GM18907 (cell line): ENCODE results near the gene ACO2.
"Not testable (repeated sequence)": the region's sequence is repeated elsewhere in the genome, so short reads cannot be mapped to it uniquely, and the experiment has no call there.

Experiments used
- ATAC-seq: cut with Tn5 transposase; IDR thresholded peaks from one replicate; pipeline ENCODE4 v1.9.1; 2021; ENCODE audit warnings: mild to moderate bottlenecking, moderate library complexity; ENCODE audit not compliant: unreplicated experiment

The ACO2 gene

DNA sequence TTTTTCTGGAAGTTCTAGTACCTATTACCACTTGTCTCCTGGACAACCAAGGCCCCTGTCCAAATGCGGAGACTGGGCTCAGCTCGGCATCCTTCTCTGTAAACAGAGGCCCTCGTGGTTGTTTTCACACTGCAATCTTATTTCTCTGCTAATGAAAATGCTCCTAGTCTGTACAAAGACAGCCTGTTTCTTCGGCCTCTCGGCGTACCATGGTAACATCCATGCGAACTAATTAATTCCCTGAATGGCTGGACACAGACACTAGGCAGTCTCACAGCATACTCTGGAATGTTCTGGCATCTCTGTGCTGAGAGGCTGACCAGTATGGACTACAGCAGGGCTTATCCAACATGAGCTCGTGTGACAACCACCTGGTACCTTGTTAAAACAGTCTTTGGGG lies 69.7 kb downstream of the ACO2 start:
- ATAC-seq = no peak

DNA sequence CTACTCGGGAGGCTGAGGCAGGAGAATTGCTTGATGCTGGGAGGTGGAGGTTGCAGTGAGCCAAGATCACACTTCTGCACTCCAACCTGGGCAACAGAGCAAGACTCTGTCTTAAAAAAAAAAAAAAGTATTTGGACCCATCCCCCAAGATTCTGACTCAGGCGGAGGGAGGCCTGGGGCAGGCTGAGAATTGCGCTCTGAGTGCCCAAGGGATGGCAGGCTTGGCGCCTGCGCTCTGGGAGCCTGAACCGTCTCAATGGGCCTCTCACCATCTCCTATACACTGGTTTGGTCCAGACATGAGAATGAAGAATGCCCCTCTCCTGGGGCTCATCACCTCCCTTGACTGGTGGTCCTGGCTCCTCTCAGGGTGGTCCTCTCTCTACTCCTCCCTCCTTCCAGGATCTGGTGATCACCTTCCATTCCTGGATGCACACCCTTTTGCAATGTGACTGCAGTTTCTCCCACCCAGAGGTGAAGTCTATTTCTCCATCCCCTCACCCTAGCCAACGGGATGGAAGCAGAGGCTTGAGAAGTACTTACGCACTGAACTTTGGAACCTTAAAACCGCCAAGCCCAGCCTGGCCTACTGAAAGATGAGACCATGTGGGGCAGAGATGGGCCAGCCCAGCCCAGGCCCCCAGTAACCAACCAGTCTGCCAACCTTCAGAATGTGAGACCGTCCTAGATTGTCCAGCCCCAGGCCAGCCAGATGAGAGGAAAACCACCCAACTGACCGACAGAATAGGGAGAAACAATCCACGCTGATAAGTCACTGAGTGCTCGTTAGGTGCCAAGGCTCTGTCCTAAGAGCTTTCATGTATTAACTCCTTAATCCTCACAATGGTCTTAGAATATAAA lies 70.5 kb downstream of the ACO2 start:
- ATAC-seq = no peak

DNA sequence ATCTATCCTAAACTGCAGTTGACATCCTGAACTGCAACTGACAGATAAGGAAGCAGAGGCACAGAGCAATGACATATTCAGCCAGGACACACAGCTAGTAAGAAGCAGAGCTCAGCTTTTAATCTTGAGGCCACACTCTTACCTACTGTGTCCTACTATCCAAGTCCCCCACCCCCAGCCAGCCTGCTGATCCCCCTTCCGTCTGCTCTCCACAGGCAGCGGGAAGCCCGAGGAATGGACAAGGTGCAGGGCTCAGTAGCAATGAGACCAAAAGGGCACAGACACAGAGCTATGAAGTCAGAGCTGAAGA lies 71.0 kb downstream of the ACO2 start:
- no peak for ATAC-seq

DNA sequence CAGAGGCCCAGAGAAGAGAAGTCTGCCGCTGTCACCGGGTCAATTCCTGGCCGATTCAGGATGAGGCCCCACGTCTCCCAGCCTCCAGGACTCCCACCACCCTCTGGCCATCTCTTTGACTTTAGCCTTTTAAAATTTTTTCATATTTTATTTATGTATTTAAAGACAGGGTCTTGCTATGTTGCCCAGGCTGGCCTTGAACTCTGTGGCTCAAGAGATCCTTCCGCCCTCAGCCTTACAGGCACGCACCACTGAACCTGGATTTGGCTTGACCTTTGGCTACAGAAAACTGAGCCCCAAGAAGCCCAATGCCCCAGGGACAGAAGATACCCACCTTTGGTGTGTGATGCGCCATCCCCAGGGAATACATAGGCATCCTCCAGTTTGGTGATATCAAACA lies 71.4 kb downstream of the ACO2 start:
- no peak for ATAC-seq

DNA sequence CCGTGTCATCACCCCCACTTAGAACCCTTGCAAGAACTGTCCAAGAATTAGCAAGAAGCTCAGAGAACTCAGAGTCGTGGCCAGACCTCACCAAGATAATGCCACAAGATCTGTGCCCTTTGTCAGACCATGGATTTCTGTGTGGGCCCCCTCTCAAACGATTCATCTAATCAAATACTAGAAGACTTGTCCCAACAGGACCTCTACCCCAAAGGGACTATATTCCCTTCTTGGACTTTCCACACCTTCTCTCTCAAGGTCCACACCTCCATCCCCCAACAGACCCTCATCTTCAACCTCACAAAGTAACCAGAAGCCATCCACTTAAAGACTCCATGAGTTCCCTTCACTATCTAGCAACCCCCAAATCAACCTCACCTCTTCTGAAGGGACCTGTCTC lies 72.6 kb downstream of the ACO2 start:
- ATAC-seq = no peak

DNA sequence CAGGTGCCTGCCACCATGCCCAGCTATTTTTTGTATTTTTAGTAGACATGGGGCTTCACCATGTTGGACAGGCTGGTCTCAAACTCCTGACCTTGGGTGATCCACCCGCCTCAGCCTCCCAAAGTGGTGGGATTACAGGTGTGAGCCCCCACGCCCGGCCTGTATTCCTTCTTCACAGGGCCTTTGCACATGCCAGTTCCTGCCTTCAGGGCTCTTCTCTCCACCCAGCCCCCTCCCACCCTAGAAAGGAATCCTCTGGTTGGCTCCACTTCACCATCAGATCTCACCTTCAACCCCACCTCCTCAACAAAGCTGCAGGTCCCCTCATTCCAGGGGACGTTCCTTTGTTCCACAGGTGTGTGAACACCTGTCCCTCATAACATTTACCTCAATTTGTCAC lies 73.3 kb downstream of the ACO2 start:
- ATAC-seq = no peak

DNA sequence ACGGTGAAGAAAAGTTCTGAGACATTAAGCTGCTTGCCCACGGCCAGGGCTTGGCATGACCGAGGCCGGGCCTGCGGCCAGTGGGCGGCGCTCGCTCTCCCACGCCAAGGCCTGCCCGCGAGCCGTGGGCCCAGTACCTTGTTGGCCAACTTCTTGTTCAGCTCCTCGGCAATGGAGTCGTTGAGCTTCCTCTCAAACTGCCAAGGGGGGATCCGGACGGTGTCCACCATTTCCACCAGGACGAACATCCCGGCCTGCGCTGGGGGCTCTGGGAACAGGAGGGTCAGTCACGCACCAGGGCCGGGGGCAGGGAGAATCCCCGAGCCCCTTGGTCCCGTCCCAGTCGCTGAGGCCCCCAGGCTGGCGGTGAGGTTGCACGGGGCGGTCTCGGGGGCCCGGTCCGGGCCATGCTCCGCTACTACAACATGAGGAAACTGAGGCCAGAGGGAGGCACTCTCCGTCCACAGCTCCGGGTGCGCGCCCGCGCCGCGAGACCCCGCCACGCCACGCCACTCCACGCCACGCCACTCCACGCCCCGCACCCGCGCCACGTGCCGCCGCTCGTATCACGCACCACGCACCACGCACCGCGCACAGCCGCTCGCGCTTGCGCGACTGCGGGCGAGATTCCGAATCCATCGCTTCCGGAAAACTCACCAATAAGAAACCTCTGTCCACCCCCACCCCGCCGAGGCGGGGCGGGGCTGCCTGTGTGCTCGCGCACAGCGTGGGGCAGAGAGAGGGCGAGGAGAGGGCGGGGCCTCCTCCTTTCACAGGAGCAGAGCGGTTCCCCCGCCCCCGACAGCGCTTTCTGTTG lies 75.1 kb downstream of the ACO2 start, which contains the start of gene POLR3H:
TSS of gene POLR3H (minus strand) at position 617 of the 817 bp plus-strand sequence. CDS start at position 248, 369 bp downstream.
- ATAC-seq = peak; percentile 86

DNA sequence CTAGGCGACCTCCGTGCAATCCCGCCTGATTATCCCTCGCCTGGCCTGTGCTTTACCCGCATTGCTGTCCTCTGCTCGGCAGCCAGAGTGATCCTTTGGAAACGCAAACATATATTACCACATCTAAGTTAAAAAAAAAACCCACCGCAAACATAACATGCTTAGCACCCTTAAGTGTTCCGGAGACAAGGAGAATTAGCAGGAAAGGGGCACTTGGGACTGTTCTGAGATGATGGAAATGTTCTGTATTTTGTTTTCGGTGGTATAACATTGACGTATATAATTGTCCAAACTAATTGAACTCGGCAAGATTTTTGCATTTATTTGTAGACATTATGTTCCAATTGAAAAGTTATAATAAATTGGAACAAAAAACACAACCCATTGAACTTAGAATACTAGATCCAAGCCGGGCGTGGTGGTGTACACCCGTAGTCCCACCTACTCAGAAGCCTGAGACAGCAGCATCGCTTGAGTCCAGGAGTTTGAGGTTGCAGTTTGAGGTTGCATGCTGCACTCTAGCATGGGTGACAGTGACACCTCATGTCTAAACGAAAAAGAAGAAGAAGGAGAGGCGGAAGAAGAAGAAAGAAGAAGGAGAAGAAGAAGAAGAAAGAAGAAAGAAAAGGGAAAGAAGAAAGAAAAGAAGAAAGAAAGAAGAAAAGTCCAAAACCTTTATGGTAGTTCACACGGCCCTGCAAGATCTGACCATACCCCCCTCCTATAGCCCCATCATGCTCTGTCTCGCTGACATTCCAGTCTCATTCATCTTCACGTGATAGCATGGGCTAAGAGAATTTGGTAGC lies 76.0 kb downstream of the ACO2 start:
- ATAC-seq = no peak

DNA sequence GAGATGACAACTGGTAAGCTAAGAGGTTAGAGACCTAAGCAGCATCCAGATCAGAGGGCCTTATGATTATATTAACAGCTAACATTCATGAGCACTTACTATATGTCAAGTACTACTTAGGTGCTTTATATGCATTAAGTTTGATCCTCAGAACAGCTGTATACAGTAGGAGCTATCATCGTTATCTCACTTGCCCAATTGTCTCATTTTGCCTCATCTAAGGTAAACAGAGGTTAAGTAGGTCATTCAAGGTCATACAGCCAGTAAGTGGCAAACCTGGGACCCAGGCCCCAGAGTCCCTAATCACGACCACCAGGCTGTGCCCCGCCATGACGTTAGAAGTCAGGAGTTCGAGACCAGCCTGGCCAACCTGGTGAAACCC lies 79.9 kb downstream of the ACO2 start:
- no peak for ATAC-seq

DNA sequence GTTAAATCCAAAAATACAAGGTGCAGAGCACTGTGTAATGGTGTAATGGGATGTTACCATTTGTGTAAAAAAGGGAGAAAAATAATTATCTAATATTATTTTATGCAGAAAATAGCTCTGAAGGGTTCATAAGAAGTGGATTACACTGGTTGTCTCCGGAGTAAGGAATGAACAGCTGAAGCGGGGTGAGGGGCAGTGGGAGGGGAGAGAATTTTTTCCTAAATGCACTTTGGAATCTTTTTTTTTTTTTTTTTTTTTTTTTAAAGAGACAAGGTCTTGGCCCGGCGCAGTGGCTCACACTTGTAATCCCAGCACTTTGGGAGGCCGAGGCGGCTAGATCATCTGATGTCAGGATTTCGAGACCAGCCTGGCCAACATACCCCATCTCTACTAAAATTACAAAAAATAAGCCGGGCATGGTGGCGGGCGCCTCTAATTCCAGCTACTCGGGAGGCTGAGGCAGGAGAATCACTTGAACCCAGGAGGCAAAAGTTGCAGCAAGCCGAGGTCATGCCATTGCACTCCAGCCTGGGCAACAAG lies 82.1 kb downstream of the ACO2 start:
- ATAC-seq = no peak

DNA sequence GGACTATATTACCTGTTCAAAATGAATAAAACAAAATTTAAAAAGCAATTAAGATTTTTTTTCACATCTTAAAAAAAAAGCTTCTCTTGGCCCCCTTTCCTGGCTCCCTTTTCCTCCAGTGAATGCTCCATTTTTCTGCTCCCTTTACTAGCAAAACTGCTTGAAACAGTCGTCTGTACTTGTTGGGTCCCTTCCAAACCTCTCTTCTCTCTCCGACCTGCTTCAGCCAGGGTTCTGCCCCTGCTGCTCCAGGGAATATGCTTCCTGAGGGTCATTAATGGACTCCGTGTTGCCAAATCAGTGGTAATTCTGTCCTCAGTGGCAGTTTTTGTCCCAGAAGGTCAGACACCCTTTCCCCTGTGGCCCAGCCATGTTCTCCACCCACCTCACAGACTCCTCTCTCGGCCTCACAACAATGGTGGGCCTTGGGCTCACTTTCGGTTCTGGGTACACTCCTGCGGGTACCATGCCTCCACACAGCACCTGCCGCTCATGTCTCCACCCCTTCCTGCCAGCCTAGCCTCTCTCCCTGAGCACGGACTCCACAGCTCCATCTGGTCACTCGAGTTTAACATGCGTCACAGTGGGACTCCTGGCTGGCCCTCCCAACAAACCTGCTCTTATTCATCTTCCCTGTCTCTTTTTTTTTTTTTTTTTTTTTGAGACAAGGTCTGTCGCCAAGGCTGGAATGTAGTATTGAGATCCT lies 83.1 kb downstream of the ACO2 start:
- no peak for ATAC-seq

DNA sequence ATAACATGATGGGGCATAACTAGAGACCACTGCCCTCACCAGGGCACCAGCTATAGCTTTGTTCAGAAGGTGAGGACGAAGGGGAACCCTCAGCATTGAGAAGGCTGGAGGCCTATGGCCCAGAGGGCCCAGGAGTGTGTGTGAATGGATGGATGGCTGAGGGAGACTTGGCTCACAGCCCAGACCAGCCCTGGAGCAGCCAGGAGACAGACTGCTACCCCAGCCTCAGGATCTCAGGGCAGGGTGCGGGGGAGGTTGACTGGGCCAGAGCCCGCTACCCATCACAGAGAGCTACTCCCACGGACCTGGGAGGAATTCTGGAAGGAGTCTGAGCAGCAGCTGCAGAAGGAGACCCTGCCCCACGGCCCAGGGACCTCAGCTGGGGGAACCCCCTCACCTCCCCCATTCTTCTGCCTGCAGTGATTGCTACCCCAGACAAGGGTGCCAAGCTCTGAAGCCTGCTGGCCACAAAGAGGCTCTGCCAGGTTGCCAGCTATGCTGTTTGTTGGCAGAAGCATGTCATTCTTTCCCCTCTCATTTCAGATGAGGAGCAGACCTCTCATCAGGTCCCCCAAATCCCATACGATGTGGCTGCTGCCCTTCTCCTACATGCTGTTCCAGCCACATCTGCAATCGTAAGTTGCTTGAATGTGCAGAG lies 86.5 kb downstream of the ACO2 start:
- ATAC-seq = no peak

DNA sequence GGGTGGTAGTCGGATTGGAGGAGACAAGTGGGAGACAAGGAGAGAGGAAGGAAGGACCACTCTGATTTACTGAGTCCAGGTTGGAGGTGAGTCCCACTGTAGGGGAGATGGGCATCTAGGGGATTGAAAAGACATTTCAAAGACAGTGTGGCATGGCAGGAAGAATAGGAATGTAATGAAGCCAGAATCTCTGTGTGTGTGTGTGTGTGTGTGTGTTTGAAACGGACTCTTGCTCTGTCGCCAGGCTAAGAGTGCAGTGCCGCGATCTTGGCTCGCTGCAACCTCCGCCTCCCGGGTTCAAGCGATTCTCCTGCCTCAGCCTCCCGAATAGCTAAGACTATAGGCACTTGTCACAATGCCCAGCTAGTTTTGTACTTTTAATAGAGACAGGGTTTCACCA lies 87.6 kb downstream of the ACO2 start:
- no peak for ATAC-seq

DNA sequence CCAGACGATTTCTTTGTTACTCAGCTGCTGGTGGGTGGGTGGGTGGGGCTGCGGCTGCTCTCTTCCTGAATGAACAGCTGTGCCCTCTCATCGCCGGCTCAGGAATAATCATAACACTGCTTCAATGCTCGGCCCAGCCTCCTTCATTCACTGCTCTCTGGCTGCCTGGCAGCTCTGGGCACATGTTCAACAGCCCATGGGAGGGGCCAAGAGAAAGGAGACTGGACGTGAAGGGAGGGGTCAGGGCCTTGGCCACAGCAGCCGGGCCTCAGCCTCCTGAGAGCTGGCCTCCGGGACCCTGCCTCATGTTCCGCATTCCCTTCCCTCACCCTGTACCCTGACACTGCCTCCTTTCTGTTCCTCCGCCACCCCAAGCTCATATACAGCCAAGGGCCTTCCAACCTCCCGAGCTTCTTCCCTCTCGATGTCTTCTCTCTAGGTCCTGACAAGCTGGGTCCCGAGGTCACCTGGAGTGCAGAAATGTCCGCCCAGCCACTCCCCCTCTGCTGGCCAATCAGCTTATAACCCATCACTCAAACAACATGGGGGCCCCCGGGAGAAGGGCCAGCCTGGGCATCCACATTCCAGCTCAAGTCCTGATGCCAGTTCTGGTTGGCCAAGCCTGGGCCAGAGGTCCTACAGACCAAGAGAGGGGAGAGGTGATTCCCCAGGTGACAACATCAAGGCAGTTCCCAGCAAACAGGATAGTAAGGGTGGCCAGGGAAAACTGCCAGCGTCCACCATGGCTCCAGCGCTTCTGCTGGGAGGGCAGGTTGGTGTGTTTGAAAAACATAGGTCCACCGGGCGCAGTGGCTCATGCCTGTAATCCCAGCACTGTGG lies 88.7 kb downstream of the ACO2 start:
- ATAC-seq = no peak

DNA sequence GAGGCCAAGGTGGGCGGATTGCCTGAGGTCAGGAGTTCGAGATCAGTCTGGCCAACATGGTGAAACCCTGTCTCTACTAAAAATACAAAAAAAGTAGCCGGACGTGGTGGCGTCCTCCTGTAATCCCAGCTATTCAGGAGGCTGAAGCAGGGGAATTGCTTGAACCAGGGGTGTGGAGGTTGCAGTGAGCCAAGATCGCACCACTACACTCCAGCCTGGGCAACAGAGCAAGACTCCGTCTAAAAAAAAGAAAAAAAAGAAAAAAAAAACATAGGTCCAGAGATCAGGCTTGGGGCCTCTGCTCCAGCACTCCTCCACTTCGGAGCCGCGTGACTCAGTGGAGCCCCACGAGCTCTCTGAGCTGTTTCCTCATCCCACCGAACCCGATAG lies 89.3 kb downstream of the ACO2 start:
- not testable (repeated sequence) for ATAC-seq

DNA sequence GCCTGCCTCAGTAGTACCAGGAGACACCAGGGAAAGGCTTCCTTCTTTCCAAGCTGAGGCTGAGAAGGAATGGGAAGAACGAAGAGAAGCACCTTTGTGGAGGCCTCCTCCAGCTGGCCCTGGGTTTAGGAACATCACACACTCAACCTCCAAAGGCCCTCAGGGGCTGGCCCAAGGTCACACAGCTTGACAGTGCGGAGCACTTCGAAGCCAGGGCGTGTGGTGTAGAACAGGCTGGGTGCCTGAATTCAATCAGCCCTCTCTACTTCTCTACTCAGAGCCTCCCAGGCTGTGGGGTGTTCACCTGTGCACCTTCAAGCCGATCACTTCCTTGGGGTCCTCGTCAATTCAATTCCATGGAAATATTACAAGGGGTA lies 91.2 kb downstream of the ACO2 start:
- ATAC-seq = no peak

DNA sequence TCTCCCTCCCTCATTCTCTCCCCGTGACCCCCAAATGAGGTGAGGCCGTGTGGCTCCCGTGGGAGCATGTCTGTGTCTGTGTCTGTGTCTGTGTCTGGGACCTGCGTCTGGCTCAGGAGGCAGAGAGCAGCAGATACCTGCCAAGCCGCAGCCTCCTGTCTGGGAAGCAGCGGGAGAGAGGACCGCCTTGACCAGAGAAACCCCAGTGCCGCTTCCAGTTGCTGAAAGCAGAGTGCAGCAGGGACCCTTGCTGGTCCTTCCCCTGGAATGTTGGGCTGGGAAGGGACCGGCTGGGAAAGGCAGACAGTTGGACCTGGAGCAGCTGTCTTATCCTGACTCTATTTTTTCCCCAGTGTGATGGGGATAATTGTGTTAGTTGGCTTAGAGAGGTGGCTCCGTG lies 92.4 kb downstream of the ACO2 start:
- no peak for ATAC-seq

DNA sequence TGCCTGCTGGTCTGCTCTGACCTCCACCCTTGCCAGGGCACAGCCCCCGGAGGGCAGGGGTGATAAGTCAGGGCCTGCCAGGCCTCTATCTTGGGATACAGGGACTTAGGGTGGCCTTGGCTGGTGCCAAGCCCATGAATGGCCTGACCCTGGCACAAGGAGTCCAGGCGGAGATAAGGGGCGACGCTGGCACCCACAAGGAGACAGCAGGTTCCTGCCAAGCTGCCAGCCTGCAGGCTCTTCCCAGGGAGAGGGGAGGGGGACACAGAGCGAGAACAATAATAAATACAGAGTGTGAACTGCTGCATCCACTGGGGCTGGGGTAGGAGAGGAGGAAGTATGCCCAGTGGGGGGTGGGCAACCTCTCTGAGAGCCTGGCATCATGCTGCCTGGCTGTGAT lies 92.9 kb downstream of the ACO2 start:
- ATAC-seq = no peak

DNA sequence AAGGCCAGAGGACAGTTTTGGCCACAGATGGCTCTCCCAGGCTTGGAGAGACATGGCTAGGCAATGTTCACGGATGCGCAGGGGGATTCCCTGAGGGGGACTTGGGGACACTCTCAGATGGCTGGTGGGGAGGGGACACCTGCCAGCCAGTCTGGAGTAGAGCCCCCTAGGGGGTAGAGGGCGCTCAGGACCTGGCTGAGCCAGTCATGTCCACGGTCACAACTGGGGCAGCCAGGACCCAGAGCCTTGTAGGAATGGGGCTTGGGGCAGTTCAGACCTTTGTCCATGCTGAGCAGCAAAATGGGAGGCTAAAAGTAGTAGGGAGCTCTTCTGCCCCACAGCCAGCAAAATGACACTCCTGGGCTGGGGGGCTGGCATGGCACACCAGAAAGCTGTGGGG lies 93.5 kb downstream of the ACO2 start:
- ATAC-seq = no peak
